Inferior parietal cortex (tissue), 1 donor: ENCODE measurements around the gene FGR.
A peak's percentile ranks its signal among the peaks of the same experiment; 100 is the strongest.
"Not testable (repeated sequence)": the region's sequence is repeated elsewhere in the genome, so short reads cannot be mapped to it uniquely, and the experiment has no call there.

Source experiments
- DNase-seq: peaks from one replicate; pipeline ENCODE4 v3.0.0-alpha.2; 2016; ENCODE audit errors: extremely low spot score

FGR gene

GRCh38 chr1:27660300-27660835 is 25.4 kb upstream of the FGR start:
- no peak for DNase-seq

GRCh38 chr1:27659497-27660299 is 24.7 kb upstream of the FGR start:
- peak; percentile 71 for DNase-seq

- DNase-seq: no peak
These were observed 24.0 kb upstream of the FGR start for GRCh38 chr1:27658951-27659496.

DNA sequence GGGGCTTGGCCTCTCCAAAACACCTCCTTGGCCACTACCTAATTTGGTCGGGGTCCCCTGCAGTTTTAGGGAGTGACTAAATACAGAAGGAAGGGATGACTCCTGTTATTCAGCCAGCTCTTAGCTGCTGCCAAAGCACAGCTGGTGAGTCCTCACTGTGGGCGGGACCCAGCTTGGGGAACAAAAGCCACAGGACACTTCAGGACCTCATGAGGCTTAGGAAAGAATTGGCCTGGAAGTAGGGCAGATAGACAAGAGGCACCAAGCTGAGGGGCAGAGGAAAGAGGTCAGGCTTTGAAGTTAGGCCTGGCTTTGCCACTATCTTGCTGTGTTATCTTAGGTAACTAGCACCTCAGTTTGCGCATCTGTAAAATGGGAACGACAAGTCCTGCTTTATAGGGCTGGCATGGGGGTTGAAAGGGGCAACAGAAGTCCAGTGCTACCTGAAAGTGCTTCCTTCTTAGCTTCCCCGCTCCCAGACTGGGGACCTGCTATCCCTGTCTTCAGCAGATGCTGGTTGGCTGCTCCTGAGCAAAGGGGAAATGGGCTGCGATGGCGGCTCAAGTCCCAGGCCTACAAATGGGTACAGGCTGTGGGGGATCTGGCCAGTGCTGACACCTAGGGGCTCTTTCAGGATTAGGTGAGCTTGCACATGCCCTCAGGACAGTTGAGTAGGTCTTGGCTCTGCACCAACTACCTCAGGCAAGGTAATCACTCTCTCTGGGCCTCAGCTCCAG is 21.3 kb upstream of the FGR start:
- DNase-seq: no peak

- DNase-seq: no peak
These were observed 20.4 kb upstream of the FGR start for GRCh38 chr1:27655151-27655937.

DNA sequence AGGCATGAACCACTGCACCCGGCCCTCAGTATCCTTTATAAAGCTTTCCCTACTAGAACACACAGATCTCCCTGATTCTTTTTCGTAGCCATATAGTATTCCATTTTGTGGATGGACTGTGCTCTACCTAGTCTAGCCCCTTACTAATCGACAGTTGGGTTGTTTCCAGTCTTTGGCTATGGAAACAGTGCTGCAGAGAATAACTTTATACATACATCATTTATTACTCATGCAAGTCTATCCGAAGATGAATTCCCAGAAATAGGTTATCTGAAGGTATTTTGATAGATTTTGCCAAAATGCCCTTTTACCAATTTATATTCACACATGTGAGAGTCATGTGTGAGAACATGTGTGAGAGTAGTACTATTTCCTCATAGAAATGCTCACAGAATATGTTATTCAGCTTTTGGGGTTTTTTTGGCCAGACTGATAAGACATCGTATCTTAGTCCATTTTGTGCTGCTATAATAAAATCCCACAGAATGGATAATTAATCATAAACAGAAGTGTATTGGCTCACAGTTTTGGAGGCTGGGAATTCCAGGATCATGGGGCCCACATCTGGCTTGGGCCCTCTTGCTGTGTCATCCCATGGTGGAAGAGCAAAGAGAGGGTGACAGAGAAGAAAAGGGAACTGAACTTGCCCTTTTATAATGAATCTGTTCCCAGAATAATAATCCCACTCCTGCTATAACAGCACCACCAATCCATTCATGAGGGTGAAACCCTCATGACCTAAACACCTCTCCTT is 17.3 kb upstream of the FGR start:
- DNase-seq: no peak

DNA sequence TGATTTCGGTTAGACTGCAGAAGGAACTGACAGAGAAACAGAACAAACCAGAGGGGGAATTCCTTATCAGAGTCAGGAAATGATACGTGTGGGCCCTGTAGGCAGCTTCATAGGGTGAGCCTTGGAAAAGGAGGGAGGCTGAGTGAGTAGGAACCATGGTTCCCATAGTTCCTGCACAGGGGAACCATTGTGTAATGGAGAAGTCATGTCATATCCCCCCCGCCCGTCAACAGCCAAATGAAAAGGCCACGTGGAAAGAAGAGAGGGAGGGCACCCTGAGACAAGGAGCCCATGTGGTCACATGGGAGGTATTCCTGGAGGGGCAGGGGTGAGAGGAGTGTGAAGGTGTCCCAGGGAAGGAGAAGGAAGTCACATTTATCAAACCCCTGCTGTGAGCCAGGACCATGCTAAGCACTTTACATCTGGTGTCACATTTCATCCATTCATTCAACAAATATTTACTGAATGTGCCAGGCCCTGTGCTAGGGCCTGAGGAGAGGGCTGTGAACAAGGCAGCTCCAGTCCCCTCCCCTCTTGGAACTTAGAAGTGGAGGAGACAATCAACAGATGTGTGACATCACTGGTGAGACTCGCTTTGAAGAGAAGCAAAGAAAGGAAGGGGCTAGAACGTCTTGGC is 15.7 kb upstream of the FGR start:
- DNase-seq: no peak

- DNase-seq: no peak
These were observed 15.2 kb upstream of the FGR start for GRCh38 chr1:27650171-27650538.

DNA sequence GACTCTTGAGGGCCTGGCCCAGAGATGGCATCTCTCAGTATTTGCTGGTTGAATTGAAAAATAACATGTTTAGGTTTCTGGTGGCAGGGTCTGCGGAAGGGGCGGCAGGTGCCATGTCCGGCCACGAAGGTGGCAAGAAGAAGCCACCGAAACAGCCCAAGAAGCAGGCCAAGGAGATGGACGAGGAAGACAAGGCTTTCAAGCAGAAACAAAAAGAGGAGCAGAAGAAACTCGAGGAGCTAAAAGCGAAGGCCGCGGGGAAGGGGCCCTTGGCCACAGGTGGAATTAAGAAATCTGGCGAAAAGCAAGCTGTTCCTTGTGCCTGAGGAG is 14.3 kb upstream of the FGR start:
- no peak for DNase-seq

DNA sequence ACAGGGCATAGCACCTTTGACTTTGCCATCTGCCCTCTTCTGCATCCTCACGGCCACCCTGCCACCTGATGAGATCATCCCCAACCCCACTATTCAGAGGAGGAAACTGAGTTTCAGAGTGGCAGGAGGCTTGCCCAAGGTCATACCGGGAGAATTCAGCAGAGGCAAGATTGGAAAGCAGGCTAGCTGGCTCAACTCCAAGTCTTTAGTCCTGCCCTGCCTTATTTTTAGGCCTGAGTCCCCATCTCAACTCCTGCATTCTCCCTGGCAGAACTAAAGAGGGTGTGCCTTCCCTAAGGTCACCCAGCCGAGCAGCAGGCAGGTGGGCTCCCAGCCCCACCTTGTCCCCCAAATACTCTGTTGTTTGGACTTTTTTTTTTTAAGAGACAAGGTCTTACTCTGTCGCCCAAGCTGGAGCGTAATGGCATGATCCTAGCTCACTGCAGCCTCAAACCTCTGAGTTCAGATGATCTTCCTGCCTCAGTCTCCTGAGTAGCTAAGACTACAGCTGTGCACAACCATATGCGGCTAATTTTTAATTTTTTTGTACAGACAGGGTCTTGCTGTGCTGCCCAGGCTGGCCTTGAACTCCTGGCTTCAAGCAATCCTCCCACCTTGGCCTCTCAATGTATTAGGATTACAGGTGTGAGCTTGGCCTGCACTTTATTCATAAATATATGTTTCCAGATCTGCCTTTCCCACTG is 13.8 kb upstream of the FGR start:
- no peak for DNase-seq

- DNase-seq: no peak
These were observed 12.3 kb upstream of the FGR start for GRCh38 chr1:27647328-27647727.

- DNase-seq: no peak
These were observed 11.7 kb upstream of the FGR start for GRCh38 chr1:27646676-27647075.

GRCh38 chr1:27645071-27645415 is 10.1 kb upstream of the FGR start:
- no peak for DNase-seq

DNA sequence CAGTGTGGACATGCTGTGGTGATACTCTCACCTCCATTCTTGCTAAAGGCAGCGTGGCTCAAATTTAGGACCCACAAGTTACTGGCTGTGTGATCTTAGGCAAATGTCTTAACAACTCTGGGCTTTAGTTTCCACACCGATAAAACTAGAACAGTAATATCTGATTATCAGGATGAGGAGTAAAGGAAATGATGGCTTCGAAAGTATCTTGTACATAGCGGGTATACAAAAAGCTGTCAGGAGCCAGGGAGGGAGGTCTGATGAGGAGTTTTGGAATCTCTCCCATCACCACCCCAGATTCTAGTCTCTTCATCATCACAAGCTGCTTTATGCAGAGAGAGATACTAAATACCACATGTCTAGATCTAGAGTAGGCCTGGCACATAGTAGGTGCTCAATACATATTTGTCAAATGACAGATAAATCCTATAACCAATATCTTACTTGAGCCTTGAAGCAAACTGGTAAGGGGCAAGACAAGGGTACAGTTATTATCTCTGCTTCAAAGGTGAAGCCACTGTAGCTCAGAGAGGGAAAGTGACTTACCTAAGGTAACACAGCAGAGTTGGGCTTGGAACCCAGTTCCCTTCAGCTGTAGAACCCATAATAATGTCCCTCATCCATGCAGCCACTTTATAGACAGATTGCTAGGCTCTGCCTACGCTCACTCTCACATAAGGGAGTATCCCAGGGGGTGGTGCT is 9.5 kb upstream of the FGR start:
- no peak for DNase-seq

DNA sequence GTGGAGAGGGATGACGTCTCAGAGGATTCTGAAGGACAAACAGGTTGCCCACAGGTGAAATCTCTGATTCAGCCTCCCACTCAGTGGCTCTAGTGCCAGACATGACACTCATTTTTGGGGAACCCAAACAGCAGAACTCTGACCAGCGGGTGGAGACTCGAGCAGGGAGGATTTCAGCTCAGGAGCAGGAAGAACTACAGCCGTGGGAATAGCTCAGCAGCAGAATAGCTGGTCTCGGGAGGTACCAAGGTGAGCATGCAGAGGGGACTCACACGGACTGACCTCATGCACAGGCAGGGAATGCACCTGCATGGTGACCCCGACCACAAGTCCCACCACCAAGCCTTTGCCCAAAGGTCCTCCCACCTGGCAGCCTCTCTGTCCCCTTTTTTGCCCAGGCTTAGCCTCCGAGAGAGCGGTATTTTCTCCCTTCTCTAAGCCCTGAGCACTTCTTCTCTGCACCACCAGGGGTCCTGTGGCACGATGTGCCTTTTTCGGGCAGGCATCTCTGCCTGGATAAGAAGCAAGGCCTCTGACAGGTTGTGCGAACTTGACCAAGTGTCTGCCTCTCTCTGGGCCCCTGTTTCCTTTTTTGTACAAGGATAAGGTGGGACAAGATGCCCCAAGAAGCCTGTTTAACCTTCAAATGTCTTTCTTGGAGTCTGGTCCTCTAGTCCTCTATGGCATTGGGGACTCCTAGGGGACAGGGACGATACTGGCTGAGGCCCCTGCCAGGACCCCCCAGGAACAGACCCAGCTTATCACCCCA is 8.8 kb upstream of the FGR start:
- DNase-seq: peak; percentile 34

- not testable (repeated sequence) for DNase-seq
These were observed 5.5 kb upstream of the FGR start for GRCh38 chr1:27640514-27640913.

GRCh38 chr1:27638805-27639204 is 3.8 kb upstream of the FGR start:
- DNase-seq: no peak

- DNase-seq: no peak
These were observed 3.2 kb upstream of the FGR start for GRCh38 chr1:27638047-27638734.
